Adipocyte (in vitro differentiated cells): Measurements from ENCODE around the gene AP2M1.

Experiments
- DNase-seq: peaks from one replicate; pipeline ENCODE4 v3.0.0-alpha.2; 2015; ENCODE audit warnings: low read depth
- H3K27me3 ChIP-seq: replicated peaks from 2 replicates; pipeline ENCODE4 v1.7.0; 2013; ENCODE audit warnings: mild to moderate bottlenecking, low read length, moderate library complexity; ENCODE audit not compliant: control insufficient read depth, insufficient read depth
- H3K36me3 ChIP-seq: 2 replicates; pipeline ENCODE4 v1.7.0; 2013; ENCODE audit warnings: low read length, mild to moderate bottlenecking, moderate library complexity; ENCODE audit not compliant: control insufficient read depth, insufficient read depth, severe bottlenecking
- H3K4me1 ChIP-seq: 2 replicates; pipeline ENCODE4 v1.7.0; 2013; ENCODE audit warnings: mild to moderate bottlenecking, low read length, moderate library complexity; ENCODE audit not compliant: control insufficient read depth, insufficient read depth
- H3K4me3 ChIP-seq: 2 replicates; pipeline ENCODE4 v1.7.0; 2013; ENCODE audit warnings: mild to moderate bottlenecking, low read length, moderate library complexity
- H3K9ac ChIP-seq: 2 replicates; pipeline ENCODE4 v1.7.0; 2013; ENCODE audit warnings: mild to moderate bottlenecking, low read length, moderate library complexity
- H3K9me3 ChIP-seq: 2 replicates; pipeline ENCODE4 v1.7.0; 2013; ENCODE audit warnings: mild to moderate bottlenecking, low read length, moderate library complexity; ENCODE audit not compliant: control insufficient read depth

Gene AP2M1

GRCh38 chr3:184200825-184201224, 26.2 kb downstream of the AP2M1 start:
- Histone ChIP-seq H3K36me3 (peaks cover 8% of the 10 kb centered on the region), H3K9ac (no peak overlapping the region), H3K4me3 (no peak overlapping the region), H3K4me1 (no peaks in the 10 kb centered on the region), H3K9me3 (no peaks in the 10 kb centered on the region), H3K27me3 (no peaks in the 10 kb centered on the region)
- no peak for DNase-seq

- H3K27me3 ChIP-seq = peaks cover 7% of the 10 kb centered on the region
- DNase-seq = no peak
- no peaks in the 10 kb centered on the region for H3K36me3 ChIP-seq
- no peak overlapping the region for H3K4me3 ChIP-seq
- H3K9ac ChIP-seq = no peak overlapping the region
- no peaks in the 10 kb centered on the region for H3K4me1 ChIP-seq
- H3K9me3 ChIP-seq = no peaks in the 10 kb centered on the region
Observed at GRCh38 chr3:184203526-184203925, 28.9 kb downstream of the AP2M1 start.

- H3K4me3 ChIP-seq = no peak overlapping the region
- peaks cover 8% of the 10 kb centered on the region for H3K4me1 ChIP-seq
- H3K9ac ChIP-seq = no peak overlapping the region
- H3K27me3 ChIP-seq = peaks cover 7% of the 10 kb centered on the region
- no peaks in the 10 kb centered on the region for H3K36me3 ChIP-seq
- DNase-seq = no peak
- H3K9me3 ChIP-seq = no peaks in the 10 kb centered on the region
Observed at GRCh38 chr3:184209146-184209923, 34.7 kb downstream of the AP2M1 start.

GRCh38 chr3:184211297-184211696, 36.6 kb downstream of the AP2M1 start:
- no peak for DNase-seq
- Histone ChIP-seq H3K4me1 (peaks cover 8% of the 10 kb centered on the region), H3K4me3 (no peak overlapping the region), H3K9ac (no peak overlapping the region), H3K36me3 (no peaks in the 10 kb centered on the region), H3K27me3 (peaks cover 7% of the 10 kb centered on the region), H3K9me3 (no peaks in the 10 kb centered on the region)

GRCh38 chr3:184211718-184212117, 37.1 kb downstream of the AP2M1 start:
- Histone ChIP-seq H3K4me3 (no peak overlapping the region), H3K27me3 (peaks cover 5% of the 10 kb centered on the region), H3K9me3 (no peaks in the 10 kb centered on the region), H3K36me3 (no peaks in the 10 kb centered on the region), H3K4me1 (peaks cover 8% of the 10 kb centered on the region), H3K9ac (no peak overlapping the region)
- DNase-seq = no peak

- no peak overlapping the region for H3K4me3 ChIP-seq
- H3K27me3 ChIP-seq = peaks cover 6% of the 10 kb centered on the region
- H3K36me3 ChIP-seq = no peaks in the 10 kb centered on the region
- no peaks in the 10 kb centered on the region for H3K4me1 ChIP-seq
- no peaks in the 10 kb centered on the region for H3K9me3 ChIP-seq
- no peak overlapping the region for H3K9ac ChIP-seq
- no peak for DNase-seq
Observed at GRCh38 chr3:184218814-184219213, 44.2 kb downstream of the AP2M1 start.

- DNase-seq = no peak
- Histone ChIP-seq H3K36me3 (no peaks in the 10 kb centered on the region), H3K9me3 (no peaks in the 10 kb centered on the region), H3K27me3 (peaks cover 10% of the 10 kb centered on the region), H3K4me1 (no peaks in the 10 kb centered on the region), H3K4me3 (no peak overlapping the region), H3K9ac (no peak overlapping the region)
Observed at GRCh38 chr3:184222521-184222920, 47.9 kb downstream of the AP2M1 start.

GRCh38 chr3:184223946-184224345, 49.3 kb downstream of the AP2M1 start:
- Histone ChIP-seq H3K27me3 (peaks cover 13% of the 10 kb centered on the region), H3K4me3 (no peak overlapping the region), H3K4me1 (no peaks in the 10 kb centered on the region), H3K9me3 (no peaks in the 10 kb centered on the region), H3K36me3 (no peaks in the 10 kb centered on the region), H3K9ac (no peak overlapping the region)
- no peak for DNase-seq

- DNase-seq = peak; percentile 55
- H3K36me3 ChIP-seq = no peaks in the 10 kb centered on the region
- no peak overlapping the region for H3K9ac ChIP-seq
- peaks cover 4% of the 10 kb centered on the region for H3K4me1 ChIP-seq
- H3K9me3 ChIP-seq = no peaks in the 10 kb centered on the region
- peaks cover 40% of the 10 kb centered on the region for H3K27me3 ChIP-seq
- no peak overlapping the region for H3K4me3 ChIP-seq
Observed at GRCh38 chr3:184227481-184227935, 52.9 kb downstream of the AP2M1 start.

- peaks cover 4% of the 10 kb centered on the region for H3K4me1 ChIP-seq
- H3K4me3 ChIP-seq = no peak overlapping the region
- no peaks in the 10 kb centered on the region for H3K36me3 ChIP-seq
- H3K27me3 ChIP-seq = peaks cover 45% of the 10 kb centered on the region
- no peaks in the 10 kb centered on the region for H3K9me3 ChIP-seq
- no peak overlapping the region for H3K9ac ChIP-seq
- DNase-seq = no peak
Observed at GRCh38 chr3:184228376-184229137, 53.9 kb downstream of the AP2M1 start.

- no peaks in the 10 kb centered on the region for H3K9me3 ChIP-seq
- peaks cover 4% of the 10 kb centered on the region for H3K4me1 ChIP-seq
- no peak within 1 kb of the TSS for H3K9ac ChIP-seq
- peaks cover 45% of the 10 kb centered on the region for H3K27me3 ChIP-seq
- H3K4me3 ChIP-seq = peak within 1 kb of the TSS; percentile 64
- no peaks in the 10 kb centered on the region for H3K36me3 ChIP-seq
- DNase-seq = peak; percentile 67
Observed at GRCh38 chr3:184229394-184230080, 54.9 kb downstream of the AP2M1 start, which contains the start of gene VWA5B2. VWA5B2 (plus strand) TSS chr3:184229585; CDS start chr3:184230529, 944 bp downstream.
